Activated effector memory CD4-positive, alpha-beta T cell treated with anti-CD3 and anti-CD28 coated beads, Interleukin-2, amount 50 U/mL, for 16 hours (primary cell): ENCODE measurements around the gene TXN.
"Not testable (repeated sequence)": the region's sequence is repeated elsewhere in the genome, so short reads cannot be mapped to it uniquely, and the experiment has no call there.

Source experiments
- DNase-seq: peaks from one replicate; pipeline ENCODE4 v3.0.0-alpha.2; 2020

The TXN gene

DNA sequence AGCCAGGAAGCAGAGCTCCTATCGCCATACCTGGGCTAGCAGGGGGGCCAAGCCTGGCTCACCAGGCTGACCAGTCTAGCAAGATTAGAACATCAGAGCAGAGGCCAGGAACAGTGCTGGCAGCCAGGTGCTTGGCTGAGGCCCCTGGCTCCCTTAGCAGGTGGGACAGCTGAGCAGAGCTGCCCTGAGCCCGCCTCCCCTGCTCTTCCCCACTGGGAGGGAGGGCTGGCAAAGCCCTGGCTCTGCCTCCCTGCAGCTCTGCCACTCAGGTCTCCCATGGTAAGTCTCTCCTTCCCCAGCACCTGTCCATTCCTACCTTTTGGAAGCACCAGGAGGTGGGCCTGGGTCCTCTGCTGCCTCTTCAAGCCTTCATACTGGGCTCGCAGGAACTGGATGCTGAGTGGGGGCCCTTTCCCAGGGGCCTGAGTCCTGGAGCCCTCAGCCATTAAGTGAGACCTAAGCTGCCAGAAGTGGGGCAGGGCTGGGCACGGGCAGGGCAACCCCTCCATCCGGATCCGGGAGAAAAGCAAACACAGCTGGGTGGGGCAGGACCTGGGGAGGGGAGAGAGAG, 49.2 kb downstream of the TXN start:
- DNase-seq, result no peak

DNA sequence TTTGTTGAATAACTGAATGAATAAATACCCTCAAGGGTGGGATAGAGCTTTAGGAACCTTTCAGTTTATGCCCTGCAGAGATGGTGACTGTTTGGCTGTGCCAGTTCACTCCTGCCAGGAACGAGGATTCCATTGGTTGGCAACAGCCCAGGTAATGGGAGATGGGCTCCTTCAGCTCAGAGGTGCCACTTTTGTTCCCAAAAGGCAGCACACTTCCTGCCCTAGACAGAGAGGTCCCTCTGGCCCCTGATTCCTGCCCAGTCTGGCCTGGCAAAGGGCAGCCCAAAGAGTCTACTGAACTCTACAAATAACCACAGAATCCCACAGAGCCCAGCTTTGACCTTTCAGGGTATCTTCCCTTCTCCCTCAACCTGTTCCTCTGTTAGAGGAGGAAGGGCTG, 49.9 kb downstream of the TXN start:
- no peak for DNase-seq

DNA sequence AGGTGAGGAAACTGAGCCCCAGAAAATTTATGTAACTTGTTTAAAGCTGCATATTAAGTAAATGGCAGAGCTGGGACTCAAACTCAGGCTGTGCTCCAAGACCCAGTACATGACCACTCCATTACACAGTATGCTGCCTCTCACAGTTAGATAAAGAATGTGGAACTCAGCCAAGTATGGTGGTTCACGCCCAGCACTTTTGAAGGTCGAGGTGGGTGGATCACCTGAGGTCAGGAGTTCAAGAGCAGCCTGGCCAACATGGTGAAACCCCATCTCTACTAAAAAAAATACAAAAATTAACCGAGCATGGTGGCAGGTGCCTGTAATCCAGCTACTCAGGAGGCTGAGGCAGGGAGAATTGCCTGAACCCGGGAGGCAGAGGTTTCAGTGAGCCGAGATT, 50.7 kb downstream of the TXN start:
- not testable (repeated sequence) for DNase-seq

DNA sequence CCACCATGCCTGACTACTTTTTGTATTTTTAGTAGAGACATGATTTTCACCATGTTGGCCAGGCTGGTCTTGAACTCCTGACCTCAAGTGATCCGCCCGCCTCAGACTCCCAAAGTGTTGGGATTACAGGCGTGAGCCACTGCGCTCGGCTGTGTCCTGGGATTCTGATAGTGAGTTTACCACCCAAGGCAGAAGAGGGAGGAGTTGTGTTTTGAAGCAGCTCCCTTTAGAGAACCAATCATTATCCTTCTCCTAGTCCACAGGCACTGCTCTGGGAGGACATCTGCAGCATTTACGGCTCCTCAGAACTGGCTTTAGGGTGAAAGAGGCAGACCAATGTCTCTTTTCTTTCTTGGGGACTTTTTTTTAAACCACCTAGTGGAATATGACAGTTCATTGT, 54.1 kb downstream of the TXN start:
- no peak for DNase-seq

DNA sequence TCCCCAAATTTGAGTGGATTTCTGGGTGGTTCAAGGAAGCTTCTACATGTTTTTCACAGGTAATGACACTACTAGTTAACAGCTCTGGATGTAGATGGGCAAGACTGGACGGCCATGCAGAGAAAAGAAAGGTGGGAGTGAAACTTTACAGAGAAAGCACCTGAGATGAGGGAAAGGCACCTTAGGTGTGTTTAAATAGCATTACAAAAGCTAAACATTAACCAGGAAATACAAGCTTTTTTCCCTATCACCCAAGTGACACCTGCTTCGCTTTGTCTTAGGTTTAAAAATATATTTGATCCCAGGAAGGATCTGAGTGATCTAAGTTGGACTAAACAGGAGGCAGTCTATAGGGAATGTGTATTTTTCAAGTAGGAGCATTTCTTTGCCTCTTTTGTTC, 56.7 kb downstream of the TXN start:
- no peak for DNase-seq

DNA sequence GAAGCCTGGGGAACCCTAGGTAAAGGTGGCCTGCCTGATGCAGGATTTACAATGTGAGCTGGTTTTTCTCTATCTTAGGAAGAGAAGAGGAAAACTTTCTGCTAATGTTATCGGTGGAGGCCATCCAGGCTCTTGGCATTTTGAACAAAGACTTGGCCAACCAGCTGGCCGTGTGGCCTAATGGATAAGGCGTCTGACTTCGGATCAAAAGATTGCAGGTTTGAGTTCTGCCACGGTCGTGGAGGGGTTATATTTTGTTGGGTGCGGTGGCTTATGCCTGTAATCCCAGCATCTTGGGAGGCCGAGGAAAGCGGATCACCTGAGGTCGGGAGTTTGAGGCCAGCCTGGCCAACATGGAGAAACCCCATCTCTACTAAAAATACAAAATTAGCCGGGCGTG, 58.0 kb downstream of the TXN start:
- no peak for DNase-seq

DNA sequence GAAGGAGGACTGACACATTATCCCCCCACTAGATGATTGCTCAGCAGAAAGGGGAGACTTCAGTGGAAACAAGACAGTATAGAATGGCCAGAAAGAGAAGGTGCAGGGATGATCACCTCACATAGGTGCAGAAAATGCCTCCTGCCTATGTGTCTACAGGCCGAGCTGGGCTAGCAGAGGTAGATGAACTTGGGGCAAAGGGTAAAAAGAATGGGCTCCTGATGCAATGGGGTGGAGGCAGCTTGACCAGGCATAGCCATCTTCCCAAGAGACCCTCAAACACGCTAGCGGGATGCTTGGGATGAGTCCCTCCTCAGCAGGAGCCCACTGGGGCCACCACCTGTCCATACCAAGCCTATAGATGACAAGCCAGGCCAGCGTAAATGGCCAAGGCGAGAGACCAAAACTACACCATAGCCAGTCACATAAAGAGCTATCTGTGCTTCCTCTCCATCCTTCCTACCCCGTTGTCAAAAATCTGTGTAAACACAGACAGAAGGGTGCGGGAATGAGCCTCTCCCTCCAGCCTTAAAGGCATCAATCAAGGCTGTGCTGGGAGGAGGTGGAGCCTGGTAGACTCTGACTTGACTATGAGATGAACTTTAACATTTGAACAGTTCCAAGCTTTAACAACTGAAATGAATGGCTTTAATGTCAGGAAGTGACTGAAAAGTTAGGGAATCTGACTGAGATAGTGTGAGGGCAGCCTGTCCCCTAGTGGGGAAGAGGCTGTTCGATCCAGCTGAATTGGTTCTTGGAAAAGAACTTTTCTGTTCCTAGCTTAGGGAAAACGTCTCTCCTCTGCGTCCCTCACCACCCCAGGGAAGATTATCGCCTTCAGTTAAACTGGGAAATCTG, 58.7 kb downstream of the TXN start:
- DNase-seq, result no peak

DNA sequence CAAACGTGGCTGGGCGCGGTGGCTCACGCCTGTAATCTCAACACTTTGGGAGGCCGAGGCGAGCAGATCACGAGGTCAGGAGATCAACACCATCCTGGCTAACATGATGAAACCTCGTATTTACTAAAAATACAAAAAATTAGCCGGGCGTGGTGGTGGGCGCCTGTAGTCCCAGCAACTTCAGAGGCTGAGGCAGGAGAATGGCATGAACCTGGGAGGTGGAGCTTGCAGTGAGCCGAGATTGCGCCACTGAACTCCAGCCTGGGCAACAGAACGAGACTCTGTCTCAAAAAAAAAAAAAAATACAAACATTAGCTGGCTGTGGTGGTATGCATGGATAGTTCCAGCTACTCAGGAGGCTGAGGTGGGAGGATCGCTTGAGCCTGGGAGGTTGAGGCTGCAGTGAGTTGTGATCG, 60.2 kb downstream of the TXN start:
- DNase-seq, result not testable (repeated sequence)
